ENCODE results near the gene TXNDC17. TPM values are rescaled to one million over a fixed set of nuclear protein-coding genes. Genes with fewer than 3 reads are reported as not detected.
A peak's percentile ranks its signal among the peaks of the same experiment; 100 is the strongest.

Gene TXNDC17
- total and polyA plus RNA-seq, 2 of the 13 experiments (the other 11 are each of a cell fraction or from before 2014, with no cell fraction given), result 188 to 266 TPM

- TF ChIP-seq, protein P1, sequence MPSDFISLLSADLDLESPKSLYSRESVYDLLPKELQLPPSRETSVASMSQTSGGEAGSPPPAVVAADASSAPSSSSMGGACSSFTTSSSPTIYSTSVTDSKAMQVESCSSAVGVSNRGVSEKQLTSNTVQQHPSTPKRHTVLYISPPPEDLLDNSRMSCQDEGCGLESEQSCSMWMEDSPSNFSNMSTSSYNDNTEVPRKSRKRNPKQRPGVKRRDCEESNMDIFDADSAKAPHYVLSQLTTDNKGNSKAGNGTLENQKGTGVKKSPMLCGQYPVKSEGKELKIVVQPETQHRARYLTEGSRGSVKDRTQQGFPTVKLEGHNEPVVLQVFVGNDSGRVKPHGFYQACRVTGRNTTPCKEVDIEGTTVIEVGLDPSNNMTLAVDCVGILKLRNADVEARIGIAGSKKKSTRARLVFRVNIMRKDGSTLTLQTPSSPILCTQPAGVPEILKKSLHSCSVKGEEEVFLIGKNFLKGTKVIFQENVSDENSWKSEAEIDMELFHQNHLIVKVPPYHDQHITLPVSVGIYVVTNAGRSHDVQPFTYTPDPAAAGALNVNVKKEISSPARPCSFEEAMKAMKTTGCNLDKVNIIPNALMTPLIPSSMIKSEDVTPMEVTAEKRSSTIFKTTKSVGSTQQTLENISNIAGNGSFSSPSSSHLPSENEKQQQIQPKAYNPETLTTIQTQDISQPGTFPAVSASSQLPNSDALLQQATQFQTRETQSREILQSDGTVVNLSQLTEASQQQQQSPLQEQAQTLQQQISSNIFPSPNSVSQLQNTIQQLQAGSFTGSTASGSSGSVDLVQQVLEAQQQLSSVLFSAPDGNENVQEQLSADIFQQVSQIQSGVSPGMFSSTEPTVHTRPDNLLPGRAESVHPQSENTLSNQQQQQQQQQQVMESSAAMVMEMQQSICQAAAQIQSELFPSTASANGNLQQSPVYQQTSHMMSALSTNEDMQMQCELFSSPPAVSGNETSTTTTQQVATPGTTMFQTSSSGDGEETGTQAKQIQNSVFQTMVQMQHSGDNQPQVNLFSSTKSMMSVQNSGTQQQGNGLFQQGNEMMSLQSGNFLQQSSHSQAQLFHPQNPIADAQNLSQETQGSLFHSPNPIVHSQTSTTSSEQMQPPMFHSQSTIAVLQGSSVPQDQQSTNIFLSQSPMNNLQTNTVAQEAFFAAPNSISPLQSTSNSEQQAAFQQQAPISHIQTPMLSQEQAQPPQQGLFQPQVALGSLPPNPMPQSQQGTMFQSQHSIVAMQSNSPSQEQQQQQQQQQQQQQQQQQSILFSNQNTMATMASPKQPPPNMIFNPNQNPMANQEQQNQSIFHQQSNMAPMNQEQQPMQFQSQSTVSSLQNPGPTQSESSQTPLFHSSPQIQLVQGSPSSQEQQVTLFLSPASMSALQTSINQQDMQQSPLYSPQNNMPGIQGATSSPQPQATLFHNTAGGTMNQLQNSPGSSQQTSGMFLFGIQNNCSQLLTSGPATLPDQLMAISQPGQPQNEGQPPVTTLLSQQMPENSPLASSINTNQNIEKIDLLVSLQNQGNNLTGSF (CRISPR knock-in tag; IDR thresholded peaks at IDR 0.05), result peak; percentile 98
- TF ChIP-seq TOPORS (CRISPR knock-in tag; IDR thresholded peaks at IDR 0.05), result peak; percentile 83
- peak; percentile 80; the same call in 1 of the 2 replicates for TF ChIP-seq ZSCAN22 (CRISPR knock-in tag; IDR thresholded peaks at IDR 0.05)
- TF ChIP-seq TCF7 (IDR thresholded peaks at IDR 0.05; ENCODE audit: low read depth), result no peak
- no peak; the same call in 1 of the 2 replicates for TF ChIP-seq STAT5B (CRISPR knock-in tag; IDR thresholded peaks at IDR 0.05)
- TF ChIP-seq NR1H2 (CRISPR knock-in tag; IDR thresholded peaks at IDR 0.05; ENCODE audit: borderline replicate concordance, low read depth), result peak; percentile 98
- TF ChIP-seq CHD2 (IDR thresholded peaks at IDR 0.05; ENCODE audit: low read depth, low read length), result no peak
- peak; percentile 96 for TF ChIP-seq ZNF564 (CRISPR knock-in tag; IDR thresholded peaks at IDR 0.05)
- peak; percentile 98 for TF ChIP-seq ZSCAN31 (CRISPR knock-in tag; IDR thresholded peaks at IDR 0.05; ENCODE audit: low read depth)
- peak; percentile 67; the same call in 1 of the 2 replicates for TF ChIP-seq ZBTB2 (CRISPR knock-in tag; IDR thresholded peaks at IDR 0.05; ENCODE audit: low read depth)
- TF ChIP-seq REPIN1 (CRISPR knock-in tag; IDR thresholded peaks at IDR 0.05; ENCODE audit: borderline replicate concordance, low read depth), result peak; percentile 64; the same call in 1 of the 2 replicates
- TF ChIP-seq, protein P2, sequence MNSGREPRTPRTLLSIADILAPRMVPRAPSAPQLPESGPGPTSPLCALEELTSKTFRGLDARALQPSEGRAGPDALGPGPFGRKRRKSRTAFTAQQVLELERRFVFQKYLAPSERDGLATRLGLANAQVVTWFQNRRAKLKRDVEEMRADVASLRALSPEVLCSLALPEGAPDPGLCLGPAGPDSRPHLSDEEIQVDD (CRISPR knock-in tag; IDR thresholded peaks at IDR 0.05; ENCODE audit: borderline replicate concordance), result peak; percentile 98
- TF ChIP-seq ZNF746 (CRISPR knock-in tag; IDR thresholded peaks at IDR 0.05), result peak; percentile 86; the same call in 1 of the 2 replicates
- no peak for TF ChIP-seq ZBTB1 (CRISPR knock-in tag; IDR thresholded peaks at IDR 0.05; ENCODE audit: borderline replicate concordance)
- TF ChIP-seq NFIC (IDR thresholded peaks at IDR 0.05; ENCODE audit: low read length), result no peak
- TF ChIP-seq, protein P3, sequence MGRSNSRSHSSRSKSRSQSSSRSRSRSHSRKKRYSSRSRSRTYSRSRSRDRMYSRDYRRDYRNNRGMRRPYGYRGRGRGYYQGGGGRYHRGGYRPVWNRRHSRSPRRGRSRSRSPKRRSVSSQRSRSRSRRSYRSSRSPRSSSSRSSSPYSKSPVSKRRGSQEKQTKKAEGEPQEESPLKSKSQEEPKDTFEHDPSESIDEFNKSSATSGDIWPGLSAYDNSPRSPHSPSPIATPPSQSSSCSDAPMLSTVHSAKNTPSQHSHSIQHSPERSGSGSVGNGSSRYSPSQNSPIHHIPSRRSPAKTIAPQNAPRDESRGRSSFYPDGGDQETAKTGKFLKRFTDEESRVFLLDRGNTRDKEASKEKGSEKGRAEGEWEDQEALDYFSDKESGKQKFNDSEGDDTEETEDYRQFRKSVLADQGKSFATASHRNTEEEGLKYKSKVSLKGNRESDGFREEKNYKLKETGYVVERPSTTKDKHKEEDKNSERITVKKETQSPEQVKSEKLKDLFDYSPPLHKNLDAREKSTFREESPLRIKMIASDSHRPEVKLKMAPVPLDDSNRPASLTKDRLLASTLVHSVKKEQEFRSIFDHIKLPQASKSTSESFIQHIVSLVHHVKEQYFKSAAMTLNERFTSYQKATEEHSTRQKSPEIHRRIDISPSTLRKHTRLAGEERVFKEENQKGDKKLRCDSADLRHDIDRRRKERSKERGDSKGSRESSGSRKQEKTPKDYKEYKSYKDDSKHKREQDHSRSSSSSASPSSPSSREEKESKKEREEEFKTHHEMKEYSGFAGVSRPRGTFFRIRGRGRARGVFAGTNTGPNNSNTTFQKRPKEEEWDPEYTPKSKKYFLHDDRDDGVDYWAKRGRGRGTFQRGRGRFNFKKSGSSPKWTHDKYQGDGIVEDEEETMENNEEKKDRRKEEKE (IDR thresholded peaks at IDR 0.05), result no peak
- TF ChIP-seq ZBTB44 (CRISPR knock-in tag; IDR thresholded peaks at IDR 0.05), result peak; percentile 92; the same call in 1 of the 2 replicates
These were observed 11.1 kb downstream of the TXNDC17 start (continued) for GRCh38 chr17:6651919-6652452.

Measured in HepG2 (cell line).